Activated CD4-positive, alpha-beta memory T cell treated with anti-CD3 and anti-CD28 coated beads for 36 hours (primary cell): ENCODE measurements around the gene SFXN1. TPM values are rescaled to one million over a fixed set of nuclear protein-coding genes. Genes with fewer than 3 reads are reported as not detected.

Experiments
- CTCF ChIA-PET: fragments of 350-600 bp; sonication (Branson Sonifier 250); formaldehyde crosslinking; loops from one replicate; lab custom pipeline; 2021; ENCODE audit warnings: antibody characterized with exemption, inconsistent platforms; lab: Charles Lee
- POLR2A ChIA-PET: fragments of 350-600 bp; sonication (Branson Sonifier 250); formaldehyde crosslinking; loops from one replicate; lab custom pipeline; 2021; ENCODE audit warnings: antibody characterized with exemption; lab: Charles Lee
- DNase-seq: peaks from one replicate; pipeline ENCODE4 v3.0.0-alpha.2; 2020
- H3K27ac Mint-ChIP-seq: one replicate; pipeline ENCODE4 v1.8.0; 2021; ENCODE audit warnings: mixed read lengths
- H3K27me3 Mint-ChIP-seq: one replicate; pipeline ENCODE4 v1.8.0; 2021; ENCODE audit warnings: mixed read lengths
- H3K36me3 Mint-ChIP-seq: one replicate; pipeline ENCODE4 v1.8.0; 2021; ENCODE audit warnings: mixed read lengths
- H3K4me1 Mint-ChIP-seq: one replicate; pipeline ENCODE4 v1.8.0; 2021; ENCODE audit warnings: low read depth, mixed read lengths
- H3K4me3 Mint-ChIP-seq: one replicate; pipeline ENCODE4 v1.8.0; 2021; ENCODE audit warnings: mild to moderate bottlenecking, mixed read lengths
- H3K9me3 Mint-ChIP-seq: one replicate; pipeline ENCODE4 v1.8.0; 2021; ENCODE audit warnings: mixed read lengths
- intact Hi-C: fragments of 100-400 bp; cut with micrococcal nuclease; formaldehyde crosslinking; loops from one replicate; pipeline ENCODE4 v1.15.1; 2023
- total RNA-seq, 2 experiments: library from RNA; stranded (reverse); gene quantifications; one replicate each; pipeline ENCODE4 v1.2.3, GENCODE V29; 2021

Gene SFXN1
- total RNA-seq, 2 experiments from 2014 or later: 298 to 300 TPM

DNA sequence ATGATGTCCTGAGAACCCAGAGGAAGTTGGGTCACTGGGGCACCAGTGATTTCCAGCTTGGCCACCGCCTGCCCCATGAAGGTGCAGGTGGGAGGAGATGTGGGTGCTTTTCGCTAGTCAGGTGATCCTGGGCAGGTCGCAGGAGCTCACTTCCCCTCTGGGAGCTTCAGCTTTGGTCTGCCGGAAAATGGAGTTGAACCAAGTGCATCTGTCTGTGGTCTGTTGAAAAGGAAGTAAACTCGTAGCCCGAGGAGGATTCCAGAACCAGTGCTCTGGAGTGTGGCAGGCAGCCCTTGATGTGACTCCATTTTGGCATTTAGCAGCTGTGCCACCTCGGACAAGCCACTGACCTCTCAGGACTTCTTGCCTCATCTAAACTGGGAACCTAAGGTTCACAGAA, 97.7 kb downstream of the SFXN1 start:
- H3K4me3 Mint-ChIP-seq: no peak overlapping the region
- no peak for DNase-seq
- CTCF ChIA-PET: no interaction called here

DNA sequence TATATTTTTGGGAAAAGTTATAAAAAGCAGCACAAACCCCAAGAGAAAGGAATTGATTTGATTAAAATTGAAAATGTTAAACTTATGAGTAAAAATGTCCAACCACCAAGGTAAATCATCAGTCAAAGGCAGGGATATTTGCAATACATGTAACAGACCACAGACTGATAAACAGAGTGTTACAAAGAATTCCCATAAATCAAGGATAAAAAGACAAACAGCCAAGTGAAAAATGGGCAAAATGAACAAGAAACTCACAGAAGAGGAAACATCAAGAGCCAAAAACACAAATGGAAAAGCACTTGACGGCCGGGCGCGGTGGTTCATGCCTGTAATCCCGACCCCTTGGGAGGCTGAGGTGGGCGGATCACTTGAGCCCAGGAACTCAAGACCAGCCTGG, 98.2 kb downstream of the SFXN1 start:
- ChIA-PET POLR2A (no interaction called here), CTCF (no interaction called here)
- H3K4me3 Mint-ChIP-seq: no peak overlapping the region
- intact Hi-C loops: no loop called here
- H3K27ac Mint-ChIP-seq: no peak overlapping the region
- DNase-seq: no peak
- peaks cover 11% of the 10 kb centered on the region for H3K4me1 Mint-ChIP-seq
- H3K9me3 Mint-ChIP-seq: no peaks in the 10 kb centered on the region
- no peaks in the 10 kb centered on the region for H3K36me3 Mint-ChIP-seq
- H3K27me3 Mint-ChIP-seq: peaks cover 5% of the 10 kb centered on the region

More for the DNA sequence above, 97.7 kb downstream of the SFXN1 start:
- no peak overlapping the region for H3K27ac Mint-ChIP-seq
- no peaks in the 10 kb centered on the region for H3K9me3 Mint-ChIP-seq
- POLR2A ChIA-PET: no interaction called here
- intact Hi-C loops: no loop called here
- peaks cover 5% of the 10 kb centered on the region for H3K27me3 Mint-ChIP-seq
- H3K4me1 Mint-ChIP-seq: peaks cover 9% of the 10 kb centered on the region
- no peaks in the 10 kb centered on the region for H3K36me3 Mint-ChIP-seq

Other genes starting within 250 kb of the SFXN1 start
- gene DRD1, start 34.4 kb upstream of the SFXN1 start, total RNA-seq: not detected
- 10 to 100 TPM; 11.6 to 11.8 TPM for gene HRH2, start 179.5 kb downstream of the SFXN1 start, total RNA-seq